ENCODE data around the gene SERPINB1. TPM values are rescaled to one million over a fixed set of nuclear protein-coding genes. Genes with fewer than 3 reads are reported as not detected.

The SERPINB1 gene
- polyA plus RNA-seq, 1 of the 3 experiments (the other 2 are of a cell fraction): 9.4 TPM

DNA sequence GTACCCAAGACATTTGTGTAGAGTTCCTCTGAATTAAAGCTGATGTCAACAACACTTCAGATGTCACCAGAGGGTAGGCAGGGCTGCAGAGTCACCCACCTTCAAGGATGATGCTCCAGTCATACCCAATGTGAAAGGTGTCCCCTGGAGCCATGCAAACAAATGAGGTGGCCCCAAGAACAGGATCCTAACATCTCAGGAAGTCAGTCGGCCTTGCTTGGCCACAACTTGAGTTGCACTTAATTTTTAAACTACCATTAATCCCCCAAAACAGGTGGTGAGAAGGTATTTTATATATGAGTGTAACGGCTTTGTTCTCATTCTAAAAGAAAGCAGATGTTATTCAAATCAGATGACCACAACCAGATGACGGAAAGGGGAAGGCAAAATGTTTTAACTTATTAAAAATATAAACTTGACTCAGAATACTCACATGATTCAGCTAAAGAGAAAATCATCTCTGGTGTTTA is 21.1 kb upstream of the SERPINB1 start:
- no peak for TF ChIP-seq RAD21 (IDR thresholded peaks at IDR 0.05; ENCODE audit: low read length)
- TF ChIP-seq EZH2phosphoT487 (IDR thresholded peaks at IDR 0.05; ENCODE audit: borderline replicate concordance, low read depth): no peak
- no peak for TF ChIP-seq POLR2AphosphoS5 (IDR thresholded peaks at IDR 0.05; ENCODE audit: low read depth, low read length)
- TF ChIP-seq RFX5 (IDR thresholded peaks at IDR 0.05; ENCODE audit: low read length): no peak
- no peak for TF ChIP-seq GABPA (IDR thresholded peaks at IDR 0.05; ENCODE audit: low read depth)
- TF ChIP-seq, protein P1, sequence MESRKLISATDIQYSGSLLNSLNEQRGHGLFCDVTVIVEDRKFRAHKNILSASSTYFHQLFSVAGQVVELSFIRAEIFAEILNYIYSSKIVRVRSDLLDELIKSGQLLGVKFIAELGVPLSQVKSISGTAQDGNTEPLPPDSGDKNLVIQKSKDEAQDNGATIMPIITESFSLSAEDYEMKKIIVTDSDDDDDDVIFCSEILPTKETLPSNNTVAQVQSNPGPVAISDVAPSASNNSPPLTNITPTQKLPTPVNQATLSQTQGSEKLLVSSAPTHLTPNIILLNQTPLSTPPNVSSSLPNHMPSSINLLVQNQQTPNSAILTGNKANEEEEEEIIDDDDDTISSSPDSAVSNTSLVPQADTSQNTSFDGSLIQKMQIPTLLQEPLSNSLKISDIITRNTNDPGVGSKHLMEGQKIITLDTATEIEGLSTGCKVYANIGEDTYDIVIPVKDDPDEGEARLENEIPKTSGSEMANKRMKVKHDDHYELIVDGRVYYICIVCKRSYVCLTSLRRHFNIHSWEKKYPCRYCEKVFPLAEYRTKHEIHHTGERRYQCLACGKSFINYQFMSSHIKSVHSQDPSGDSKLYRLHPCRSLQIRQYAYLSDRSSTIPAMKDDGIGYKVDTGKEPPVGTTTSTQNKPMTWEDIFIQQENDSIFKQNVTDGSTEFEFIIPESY (IDR thresholded peaks at IDR 0.05; ENCODE audit: borderline replicate concordance, low read depth): no peak
- no peak for TF ChIP-seq YY1 (IDR thresholded peaks at IDR 0.05; ENCODE audit: low read depth)
- TF ChIP-seq EP300 (IDR thresholded peaks at IDR 0.05; ENCODE audit: borderline replicate concordance in 1 of 2, low read depth in 1 of 2, low read length in 1 of 2): no peak
- Histone ChIP-seq H3K27ac (ENCODE audit: low read depth in 2 of 2, low read length in 1 of 2) (no peak overlapping the region), H3K27me3 (ENCODE audit: insufficient read depth) (no peaks in the 10 kb centered on the region), H3F3A (replicated peaks; ENCODE audit: insufficient read depth) (peaks cover under 1% of the 10 kb centered on the region), H3K4me3 (ENCODE audit: low read depth in 2 of 2, low read length in 1 of 2) (no peak overlapping the region), H3K9me2 (no peaks in the 10 kb centered on the region), H3K9ac (no peak overlapping the region), H3K4me2 (no peak overlapping the region), H4K20me1 (ENCODE audit: insufficient read depth) (no peaks in the 10 kb centered on the region), H3K36me3 (replicated peaks in 1 of 2; ENCODE audit: control insufficient read depth in 1 of 2, insufficient read depth in 2 of 2, low read length in 1 of 2) (no peaks in the 10 kb centered on the region), H2AFZ (ENCODE audit: low read depth) (no peak overlapping the region), H3K9me3 (no peaks in the 10 kb centered on the region), H3K4me1 (ENCODE audit: control insufficient read depth in 1 of 2, insufficient read depth in 2 of 2, low read depth in 1 of 2, low read length in 1 of 2) (peaks cover 10% of the 10 kb centered on the region in 2 experiments; a peak in 2 of 4 replicates), H3K79me2 (ENCODE audit: insufficient read depth) (no peaks in the 10 kb centered on the region)
- 57% methylated on average over 3 of the region's 3 CpGs for WGBS (ENCODE audit: low lambda C conversion rate)
- DNase-seq: no peak
- CTCF ChIA-PET: interaction anchor here (0.6 to 2.2 kb wide), 3 partner anchors 9 to 90 kb away, joined by 4 to 6 read pairs (median 5); no protein-coding TSS in a partner anchor
- POLR2A ChIA-PET: no interaction called here

DNA sequence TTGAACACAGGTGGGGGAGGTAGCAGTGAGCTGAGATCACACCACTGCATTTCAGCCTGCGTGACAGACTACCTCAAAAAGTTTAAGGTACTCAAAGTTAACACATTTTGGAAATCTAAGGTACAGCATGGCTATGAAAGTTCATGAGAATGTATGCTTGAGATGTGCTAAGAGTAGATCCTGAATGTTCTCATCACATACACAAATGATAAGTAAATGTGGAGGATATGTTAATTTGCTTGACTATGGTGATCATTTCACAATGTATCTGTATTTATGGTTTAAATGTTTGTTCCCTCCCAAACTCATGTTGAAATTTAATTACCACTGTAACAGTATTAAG is 20.1 kb upstream of the SERPINB1 start:
- Histone ChIP-seq H3K9ac (no peak overlapping the region), H3K4me3 (ENCODE audit: low read depth in 2 of 2, low read length in 1 of 2) (no peak overlapping the region), H3K4me2 (no peak overlapping the region), H3K79me2 (ENCODE audit: insufficient read depth) (no peaks in the 10 kb centered on the region), H3K27me3 (ENCODE audit: insufficient read depth) (no peaks in the 10 kb centered on the region), H2AFZ (ENCODE audit: low read depth) (no peak overlapping the region), H3K9me2 (no peaks in the 10 kb centered on the region), H4K20me1 (ENCODE audit: insufficient read depth) (no peaks in the 10 kb centered on the region), H3K4me1 (ENCODE audit: control insufficient read depth in 1 of 2, insufficient read depth in 2 of 2, low read depth in 1 of 2, low read length in 1 of 2) (peaks cover 17 to 18% of the 10 kb centered on the region in 2 experiments; a peak in 2 of 4 replicates), H3K9me3 (no peaks in the 10 kb centered on the region), H3K27ac (ENCODE audit: low read depth in 2 of 2, low read length in 1 of 2) (no peak overlapping the region), H3K36me3 (replicated peaks in 1 of 2; ENCODE audit: control insufficient read depth in 1 of 2, insufficient read depth in 2 of 2, low read length in 1 of 2) (no peaks in the 10 kb centered on the region), H3F3A (replicated peaks; ENCODE audit: insufficient read depth) (peaks cover 4% of the 10 kb centered on the region)
- WGBS (ENCODE audit: low lambda C conversion rate): 80% methylated on average over 1 of the region's 1 CpG
- POLR2A ChIA-PET: no interaction called here
- TF ChIP-seq RAD21 (IDR thresholded peaks at IDR 0.05; ENCODE audit: low read length) (no peak), MEF2A (IDR thresholded peaks at IDR 0.05; ENCODE audit: borderline replicate concordance, low read depth) (no peak), JUND (IDR thresholded peaks at IDR 0.05) (no peak), POLR2AphosphoS5 (IDR thresholded peaks at IDR 0.05; ENCODE audit: low read depth, low read length) (no peak), SMC3 (IDR thresholded peaks at IDR 0.05; ENCODE audit: low read depth, low read length) (no peak), GATA2 (CRISPR knock-in tag; IDR thresholded peaks at IDR 0.05) (no peak), TEAD4 (IDR thresholded peaks at IDR 0.05; ENCODE audit: borderline replicate concordance, insufficient read depth) (no peak), EP300 (IDR thresholded peaks at IDR 0.05; ENCODE audit: borderline replicate concordance in 1 of 2, low read depth in 1 of 2, low read length in 1 of 2) (no peak), NRF1 (IDR thresholded peaks at IDR 0.05; ENCODE audit: low read depth, low read length) (no peak), RCOR1 (IDR thresholded peaks at IDR 0.05; ENCODE audit: low read length) (no peak), MXI1 (IDR thresholded peaks at IDR 0.05; ENCODE audit: low read depth, low read length) (no peak), CHD2 (IDR thresholded peaks at IDR 0.05; ENCODE audit: low read length, partially characterized antibody) (no peak), FOXM1 (IDR thresholded peaks at IDR 0.05; ENCODE audit: low read depth) (no peak), GABPA (IDR thresholded peaks at IDR 0.05; ENCODE audit: low read depth) (no peak), NFIC (IDR thresholded peaks at IDR 0.05; ENCODE audit: borderline replicate concordance) (no peak)
- TF ChIP-seq, protein P2, sequence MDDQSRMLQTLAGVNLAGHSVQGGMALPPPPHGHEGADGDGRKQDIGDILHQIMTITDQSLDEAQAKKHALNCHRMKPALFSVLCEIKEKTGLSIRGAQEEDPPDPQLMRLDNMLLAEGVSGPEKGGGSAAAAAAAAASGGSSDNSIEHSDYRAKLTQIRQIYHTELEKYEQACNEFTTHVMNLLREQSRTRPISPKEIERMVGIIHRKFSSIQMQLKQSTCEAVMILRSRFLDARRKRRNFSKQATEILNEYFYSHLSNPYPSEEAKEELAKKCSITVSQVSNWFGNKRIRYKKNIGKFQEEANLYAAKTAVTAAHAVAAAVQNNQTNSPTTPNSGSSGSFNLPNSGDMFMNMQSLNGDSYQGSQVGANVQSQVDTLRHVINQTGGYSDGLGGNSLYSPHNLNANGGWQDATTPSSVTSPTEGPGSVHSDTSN (IDR thresholded peaks at IDR 0.05): no peak
- TF ChIP-seq, protein P1 (IDR thresholded peaks at IDR 0.05; ENCODE audit: borderline replicate concordance, low read depth): no peak
- TF ChIP-seq, protein P3, sequence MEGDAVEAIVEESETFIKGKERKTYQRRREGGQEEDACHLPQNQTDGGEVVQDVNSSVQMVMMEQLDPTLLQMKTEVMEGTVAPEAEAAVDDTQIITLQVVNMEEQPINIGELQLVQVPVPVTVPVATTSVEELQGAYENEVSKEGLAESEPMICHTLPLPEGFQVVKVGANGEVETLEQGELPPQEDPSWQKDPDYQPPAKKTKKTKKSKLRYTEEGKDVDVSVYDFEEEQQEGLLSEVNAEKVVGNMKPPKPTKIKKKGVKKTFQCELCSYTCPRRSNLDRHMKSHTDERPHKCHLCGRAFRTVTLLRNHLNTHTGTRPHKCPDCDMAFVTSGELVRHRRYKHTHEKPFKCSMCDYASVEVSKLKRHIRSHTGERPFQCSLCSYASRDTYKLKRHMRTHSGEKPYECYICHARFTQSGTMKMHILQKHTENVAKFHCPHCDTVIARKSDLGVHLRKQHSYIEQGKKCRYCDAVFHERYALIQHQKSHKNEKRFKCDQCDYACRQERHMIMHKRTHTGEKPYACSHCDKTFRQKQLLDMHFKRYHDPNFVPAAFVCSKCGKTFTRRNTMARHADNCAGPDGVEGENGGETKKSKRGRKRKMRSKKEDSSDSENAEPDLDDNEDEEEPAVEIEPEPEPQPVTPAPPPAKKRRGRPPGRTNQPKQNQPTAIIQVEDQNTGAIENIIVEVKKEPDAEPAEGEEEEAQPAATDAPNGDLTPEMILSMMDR (IDR thresholded peaks at IDR 0.05): no peak
- CTCF ChIA-PET: interaction anchor here (0.6 to 2.2 kb wide), 3 partner anchors 10 to 161 kb away, joined by 3 to 5 read pairs (median 4); no protein-coding TSS in a partner anchor
- no peak for DNase-seq
